ENCODE results near the gene TUBGCP6. TPM values are rescaled to one million over a fixed set of nuclear protein-coding genes. Genes with fewer than 3 reads are reported as not detected.

Gene TUBGCP6
- total RNA-seq, 1 donor from 2014 or later = 54.4 TPM

GRCh38 chr22:50221410-50222300 lies 23.2 kb downstream of the TUBGCP6 start:
- Mint-ChIP-seq H3K36me3 (ENCODE audit: low read depth) (peaks cover 7% of the 10 kb centered on the region), H3K9me3 (no peaks in the 10 kb centered on the region), H3K27me3 (ENCODE audit: low read depth) (no peaks in the 10 kb centered on the region), H3K4me3 (no peak overlapping the region), H3K4me1 (no peaks in the 10 kb centered on the region), H3K27ac (ENCODE audit: unreplicated experiment) (no peak overlapping the region)
- no peak for TF ChIP-seq CTCF (conservative IDR thresholded peaks at IDR 0.05)
- no peak for DNase-seq (ENCODE audit: low read depth, low spot score)

GRCh38 chr22:50220603-50221409 lies 24.0 kb downstream of the TUBGCP6 start:
- H3K9me3 Mint-ChIP-seq = no peaks in the 10 kb centered on the region
- no peak overlapping the region for H3K4me3 Mint-ChIP-seq
- H3K4me1 Mint-ChIP-seq = no peaks in the 10 kb centered on the region
- DNase-seq (ENCODE audit: low read depth, low spot score) = no peak
- no peaks in the 10 kb centered on the region for H3K27me3 Mint-ChIP-seq (ENCODE audit: low read depth)
- peaks cover 7% of the 10 kb centered on the region for H3K36me3 Mint-ChIP-seq (ENCODE audit: low read depth)
- no peak for TF ChIP-seq CTCF (conservative IDR thresholded peaks at IDR 0.05)
- no peak overlapping the region for H3K27ac Mint-ChIP-seq (ENCODE audit: unreplicated experiment)

GRCh38 chr22:50219800-50220602 lies 24.8 kb downstream of the TUBGCP6 start:
- no peaks in the 10 kb centered on the region for H3K9me3 Mint-ChIP-seq
- H3K27me3 Mint-ChIP-seq (ENCODE audit: low read depth) = no peaks in the 10 kb centered on the region
- no peak overlapping the region for H3K4me3 Mint-ChIP-seq
- no peaks in the 10 kb centered on the region for H3K4me1 Mint-ChIP-seq
- peaks cover 7% of the 10 kb centered on the region for H3K36me3 Mint-ChIP-seq (ENCODE audit: low read depth)
- H3K27ac Mint-ChIP-seq (ENCODE audit: unreplicated experiment) = no peak overlapping the region
- no peak for DNase-seq (ENCODE audit: low read depth, low spot score)
- no peak for TF ChIP-seq CTCF (conservative IDR thresholded peaks at IDR 0.05)

GRCh38 chr22:50218996-50219727 lies 25.7 kb downstream of the TUBGCP6 start:
- Mint-ChIP-seq H3K27me3 (ENCODE audit: low read depth) (no peaks in the 10 kb centered on the region), H3K27ac (ENCODE audit: unreplicated experiment) (no peak overlapping the region), H3K4me1 (no peaks in the 10 kb centered on the region), H3K9me3 (no peaks in the 10 kb centered on the region), H3K36me3 (ENCODE audit: low read depth) (peaks cover 10% of the 10 kb centered on the region), H3K4me3 (no peak overlapping the region)
- DNase-seq (ENCODE audit: low read depth, low spot score) = no peak
- no peak for TF ChIP-seq CTCF (conservative IDR thresholded peaks at IDR 0.05)
